ENCODE data around the gene MIA. TPM values are rescaled to one million over a fixed set of nuclear protein-coding genes. Genes with fewer than 3 reads are reported as not detected.

Gene MIA
- total RNA-seq, 4 donors from 2014 or later: 127 to 322 (median 209) TPM

DNA sequence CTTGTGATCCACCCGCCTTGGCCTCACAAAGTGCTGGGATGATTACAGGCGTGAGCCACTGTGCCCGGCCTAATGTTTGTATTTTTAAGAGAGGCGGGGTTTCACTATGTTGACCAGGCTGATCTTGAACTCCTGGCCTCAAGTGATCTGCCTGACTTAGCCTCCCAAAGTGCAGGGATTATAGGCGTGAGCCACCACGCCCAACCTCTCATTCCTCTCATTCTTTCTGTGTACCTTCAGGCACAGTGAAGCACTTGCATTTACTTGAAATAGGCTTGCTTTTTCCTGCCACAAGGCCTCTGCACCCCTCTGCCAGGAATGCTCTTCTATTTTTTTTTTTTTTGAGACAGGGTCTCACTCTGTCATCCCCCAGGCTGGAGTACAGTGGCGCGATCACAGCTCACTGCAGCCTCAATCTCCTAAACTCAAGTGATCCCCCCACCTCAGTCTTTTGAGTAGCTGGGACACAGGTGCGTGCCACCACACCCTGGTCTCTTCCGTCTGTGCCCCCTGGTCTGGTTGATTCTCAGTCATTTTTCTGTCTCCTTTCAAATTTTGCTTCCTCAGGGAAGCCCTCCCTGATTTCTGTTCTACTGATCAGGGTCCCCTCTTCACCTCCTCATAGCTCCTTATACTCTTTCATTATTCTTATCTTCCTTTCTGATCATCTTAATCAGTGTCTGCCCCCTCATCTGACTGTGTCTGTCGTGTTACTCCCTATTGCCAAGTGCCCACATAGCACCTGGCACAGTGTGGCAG is 40.1 kb upstream of the MIA start:
- Histone ChIP-seq H3K36me3 (peaks cover 7 to 100% (median 36%) of the 10 kb centered on the region in 3 donors), H3K4me3 (no peak overlapping the region), H3K27me3 (no peaks in the 10 kb centered on the region), H3K4me1 (peaks cover 0 to 20% (median 2%) of the 10 kb centered on the region in 4 donors), H3K27ac (peak overlapping the region in 2 of 4 donors; percentile 8 to 9), H3K9me3 (no peaks in the 10 kb centered on the region)
- TF ChIP-seq POLR2A (IDR thresholded peaks at IDR 0.05): no peak
- TF ChIP-seq, protein P1, sequence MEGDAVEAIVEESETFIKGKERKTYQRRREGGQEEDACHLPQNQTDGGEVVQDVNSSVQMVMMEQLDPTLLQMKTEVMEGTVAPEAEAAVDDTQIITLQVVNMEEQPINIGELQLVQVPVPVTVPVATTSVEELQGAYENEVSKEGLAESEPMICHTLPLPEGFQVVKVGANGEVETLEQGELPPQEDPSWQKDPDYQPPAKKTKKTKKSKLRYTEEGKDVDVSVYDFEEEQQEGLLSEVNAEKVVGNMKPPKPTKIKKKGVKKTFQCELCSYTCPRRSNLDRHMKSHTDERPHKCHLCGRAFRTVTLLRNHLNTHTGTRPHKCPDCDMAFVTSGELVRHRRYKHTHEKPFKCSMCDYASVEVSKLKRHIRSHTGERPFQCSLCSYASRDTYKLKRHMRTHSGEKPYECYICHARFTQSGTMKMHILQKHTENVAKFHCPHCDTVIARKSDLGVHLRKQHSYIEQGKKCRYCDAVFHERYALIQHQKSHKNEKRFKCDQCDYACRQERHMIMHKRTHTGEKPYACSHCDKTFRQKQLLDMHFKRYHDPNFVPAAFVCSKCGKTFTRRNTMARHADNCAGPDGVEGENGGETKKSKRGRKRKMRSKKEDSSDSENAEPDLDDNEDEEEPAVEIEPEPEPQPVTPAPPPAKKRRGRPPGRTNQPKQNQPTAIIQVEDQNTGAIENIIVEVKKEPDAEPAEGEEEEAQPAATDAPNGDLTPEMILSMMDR (IDR thresholded peaks at IDR 0.05): no peak
- TF ChIP-seq EP300 (IDR thresholded peaks at IDR 0.05): no peak
- WGBS, 2 donors: 87% methylated on average over 11 of the region's 11 CpGs
- no peak for DNase-seq (ENCODE audit: low spot score in 2 of 2)

DNA sequence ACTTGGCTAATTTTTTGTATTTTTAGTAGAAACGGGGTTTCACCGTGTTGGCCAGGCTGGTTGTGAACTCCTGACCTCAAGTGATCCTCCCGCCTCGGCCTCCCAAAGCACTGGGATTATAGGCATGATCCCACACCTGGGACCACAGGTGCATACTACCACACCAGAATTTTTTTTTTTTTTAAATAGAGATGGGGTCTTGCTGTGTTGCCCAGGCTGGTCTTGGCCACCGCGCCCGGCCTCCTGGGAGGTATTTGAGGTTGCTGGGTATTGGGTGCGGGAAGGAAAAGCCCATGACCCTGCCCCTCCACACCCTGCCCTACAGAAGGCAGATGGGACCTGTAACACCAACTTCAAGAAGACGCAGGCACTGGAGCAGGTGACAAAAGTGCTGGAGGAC is 38.7 kb upstream of the MIA start:
- no peak overlapping the region for H3K4me3 ChIP-seq
- peaks cover 4 to 96% (median 27%) of the 10 kb centered on the region in 3 donors for H3K36me3 ChIP-seq
- DNase-seq (ENCODE audit: low spot score in 2 of 2): no peak
- peak overlapping the region in 1 of 4 donors; percentile 10 for H3K27ac ChIP-seq
- TF ChIP-seq POLR2A (IDR thresholded peaks at IDR 0.05) (no peak), EP300 (IDR thresholded peaks at IDR 0.05) (no peak)
- TF ChIP-seq, protein P1 (IDR thresholded peaks at IDR 0.05): no peak
- H3K9me3 ChIP-seq: no peaks in the 10 kb centered on the region
- WGBS, 2 donors: 85 to 93% methylated on average over 9 of the region's 9 CpGs
- H3K4me1 ChIP-seq: peaks cover 0 to 33% (median 2%) of the 10 kb centered on the region in 4 donors
- H3K27me3 ChIP-seq: no peaks in the 10 kb centered on the region

DNA sequence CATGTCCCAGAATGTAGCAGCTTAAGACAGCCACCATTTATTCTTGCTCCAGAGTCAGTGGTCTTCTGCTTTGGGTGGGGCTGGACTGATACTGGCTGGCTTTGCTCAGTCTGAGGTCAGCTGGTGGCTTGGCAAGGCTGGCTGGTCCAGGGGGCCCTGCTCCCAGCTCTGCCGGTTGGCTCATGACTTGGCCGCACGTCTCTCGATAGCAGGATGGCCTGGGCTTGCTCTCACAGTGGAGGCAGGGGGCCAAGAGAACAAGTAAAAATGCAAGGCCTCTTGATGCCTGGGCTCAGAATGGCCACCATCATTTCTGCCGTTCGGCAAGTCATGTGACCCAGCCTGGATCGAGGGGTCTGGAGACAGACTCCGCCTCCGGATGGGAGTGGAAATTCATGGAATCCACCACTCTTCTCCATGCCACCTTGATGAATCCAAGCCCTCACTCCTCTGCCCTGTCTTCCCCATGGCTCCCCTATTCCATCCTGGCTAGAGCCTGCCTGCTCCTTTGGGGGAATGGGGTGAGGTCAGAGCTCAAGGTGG is 38.1 kb upstream of the MIA start:
- Histone ChIP-seq H3K4me3 (no peak overlapping the region), H3K4me1 (peaks cover 0 to 38% (median 2%) of the 10 kb centered on the region in 4 donors), H3K27ac (peak overlapping the region in 1 of 4 donors; percentile 10), H3K9me3 (no peaks in the 10 kb centered on the region), H3K27me3 (no peaks in the 10 kb centered on the region), H3K36me3 (peaks cover 4 to 96% (median 27%) of the 10 kb centered on the region in 3 donors)
- no peak for DNase-seq (ENCODE audit: low spot score in 2 of 2)
- WGBS, 2 donors: 73 to 78% methylated on average over 8 to 9 of the region's 9 CpGs
- TF ChIP-seq, protein P1 (IDR thresholded peaks at IDR 0.05): no peak
- TF ChIP-seq EP300 (IDR thresholded peaks at IDR 0.05) (peak in 1 of 2 donors; percentile 6), POLR2A (IDR thresholded peaks at IDR 0.05) (no peak)

DNA sequence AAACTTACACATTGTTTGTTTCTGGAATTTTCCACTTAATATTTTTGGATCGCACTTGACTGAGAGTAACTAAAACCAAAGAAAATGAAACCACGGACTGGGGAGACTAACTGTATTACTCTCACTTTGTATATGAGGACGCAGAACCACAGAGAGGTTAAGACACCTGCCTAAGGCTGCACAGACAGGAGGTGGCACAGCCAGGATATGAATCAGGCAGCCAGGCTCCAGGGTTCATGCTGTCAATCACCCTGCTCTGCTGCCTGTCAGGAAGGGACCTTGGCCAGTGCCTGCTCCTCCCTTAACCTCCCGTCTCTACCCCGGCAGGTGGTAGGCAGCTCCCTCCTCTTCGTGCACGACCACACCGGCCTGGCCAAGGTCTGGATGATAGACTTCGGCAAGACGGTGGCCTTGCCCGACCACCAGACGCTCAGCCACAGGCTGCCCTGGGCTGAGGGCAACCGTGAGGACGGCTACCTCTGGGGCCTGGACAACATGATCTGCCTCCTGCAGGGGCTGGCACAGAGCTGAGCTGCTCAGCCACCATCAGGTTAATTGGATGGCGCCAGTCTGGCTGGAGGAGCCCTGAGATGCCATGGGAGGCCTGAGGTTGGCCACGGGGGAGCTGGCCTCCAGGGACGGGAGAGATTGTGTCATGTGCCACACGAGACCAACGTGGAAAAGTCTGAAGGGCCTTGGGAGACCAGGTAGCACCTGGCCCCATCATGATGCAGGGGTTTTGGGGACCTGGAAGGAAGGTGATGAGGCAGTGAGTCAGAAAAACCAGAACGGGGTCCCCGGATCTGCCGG is 36.1 kb upstream of the MIA start:
- Histone ChIP-seq H3K27me3 (no peaks in the 10 kb centered on the region), H3K27ac (peak overlapping the region in 3 of 4 donors; percentile 58 to 80 (median 64)), H3K36me3 (peaks cover 3 to 93% (median 14%) of the 10 kb centered on the region in 3 donors), H3K4me1 (peaks cover 0 to 40% (median 2%) of the 10 kb centered on the region in 4 donors), H3K9me3 (no peaks in the 10 kb centered on the region), H3K4me3 (peak overlapping the region in 1 of 4 donors; percentile 35)
- 85 to 88% methylated on average over 15 to 17 of the region's 22 CpGs for WGBS, 2 donors
- DNase-seq (ENCODE audit: low spot score in 2 of 2): no peak
- TF ChIP-seq, protein P1 (IDR thresholded peaks at IDR 0.05): no peak
- TF ChIP-seq POLR2A (IDR thresholded peaks at IDR 0.05) (no peak), EP300 (IDR thresholded peaks at IDR 0.05) (no peak)

All from tibial nerve (tissue), 4 donors.